Measurements from ENCODE around the gene LRRC40. TPM values are rescaled to one million over a fixed set of nuclear protein-coding genes. Genes with fewer than 3 reads are reported as not detected.

Gene LRRC40
- total RNA-seq, 2 donors from 2014 or later, result 8.1 to 14.5 TPM

DNA sequence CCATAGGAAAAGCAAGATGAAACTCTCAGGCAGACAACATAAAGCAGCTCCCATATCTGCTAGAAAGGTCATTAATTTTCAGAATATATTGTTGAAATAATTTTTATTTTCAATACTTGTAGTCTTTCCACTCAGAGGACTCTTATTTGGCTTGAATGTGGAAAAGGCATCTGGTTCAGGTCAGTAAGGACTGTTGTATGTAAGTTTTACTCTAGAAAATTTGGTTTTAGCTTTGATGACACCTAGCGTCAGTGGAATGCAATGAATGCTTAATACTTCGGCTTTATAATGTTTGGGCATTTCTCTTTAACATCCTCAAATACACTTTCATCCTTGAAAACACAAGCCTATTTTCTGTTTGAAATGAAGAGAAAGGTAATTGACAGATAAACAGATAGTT, 63.3 kb downstream of the LRRC40 start:
- Histone ChIP-seq H3K4me1 (peaks cover 0 to 18% of the 10 kb centered on the region in 2 donors), H3K4me3 (no peak overlapping the region), H3K27me3 (no peaks in the 10 kb centered on the region), H3K36me3 (peaks cover 12% of the 10 kb centered on the region), H3K27ac (no peak overlapping the region), H3K9me3 (no peaks in the 10 kb centered on the region)
- DNase-seq (ENCODE audit: low spot score), result no peak
- TF ChIP-seq, protein P1, sequence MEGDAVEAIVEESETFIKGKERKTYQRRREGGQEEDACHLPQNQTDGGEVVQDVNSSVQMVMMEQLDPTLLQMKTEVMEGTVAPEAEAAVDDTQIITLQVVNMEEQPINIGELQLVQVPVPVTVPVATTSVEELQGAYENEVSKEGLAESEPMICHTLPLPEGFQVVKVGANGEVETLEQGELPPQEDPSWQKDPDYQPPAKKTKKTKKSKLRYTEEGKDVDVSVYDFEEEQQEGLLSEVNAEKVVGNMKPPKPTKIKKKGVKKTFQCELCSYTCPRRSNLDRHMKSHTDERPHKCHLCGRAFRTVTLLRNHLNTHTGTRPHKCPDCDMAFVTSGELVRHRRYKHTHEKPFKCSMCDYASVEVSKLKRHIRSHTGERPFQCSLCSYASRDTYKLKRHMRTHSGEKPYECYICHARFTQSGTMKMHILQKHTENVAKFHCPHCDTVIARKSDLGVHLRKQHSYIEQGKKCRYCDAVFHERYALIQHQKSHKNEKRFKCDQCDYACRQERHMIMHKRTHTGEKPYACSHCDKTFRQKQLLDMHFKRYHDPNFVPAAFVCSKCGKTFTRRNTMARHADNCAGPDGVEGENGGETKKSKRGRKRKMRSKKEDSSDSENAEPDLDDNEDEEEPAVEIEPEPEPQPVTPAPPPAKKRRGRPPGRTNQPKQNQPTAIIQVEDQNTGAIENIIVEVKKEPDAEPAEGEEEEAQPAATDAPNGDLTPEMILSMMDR (IDR thresholded peaks at IDR 0.05), result peak; percentile 20 to 48

DNA sequence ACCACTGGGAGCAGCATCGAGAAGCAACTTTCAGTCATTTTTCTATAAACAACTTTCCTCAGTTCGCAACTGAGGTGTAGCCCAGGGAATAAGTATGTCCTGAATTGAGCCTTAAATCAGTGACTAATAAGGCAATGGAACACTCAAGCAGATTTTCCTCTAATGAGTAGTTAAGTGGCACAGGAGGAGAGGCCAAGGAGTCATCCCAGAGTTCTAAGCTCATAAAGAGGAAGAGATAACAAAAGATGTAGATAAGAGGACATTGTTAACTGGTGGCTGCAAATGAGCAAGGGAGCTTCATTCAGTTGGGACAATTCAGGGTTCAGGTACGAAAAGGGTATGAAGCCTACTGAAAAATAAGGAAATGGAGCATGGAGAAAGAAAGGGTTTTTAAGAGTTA, 64.5 kb downstream of the LRRC40 start:
- H3K27ac ChIP-seq, result no peak overlapping the region
- no peaks in the 10 kb centered on the region for H3K27me3 ChIP-seq
- H3K36me3 ChIP-seq, result peaks cover 9% of the 10 kb centered on the region
- TF ChIP-seq, protein P1 (IDR thresholded peaks at IDR 0.05), result no peak
- DNase-seq (ENCODE audit: low spot score), result no peak
- H3K4me1 ChIP-seq, result peaks cover 0 to 18% of the 10 kb centered on the region in 2 donors
- no peak overlapping the region for H3K4me3 ChIP-seq
- H3K9me3 ChIP-seq, result no peaks in the 10 kb centered on the region

GRCh38 chr1:70140343-70140742, 65.0 kb downstream of the LRRC40 start:
- Histone ChIP-seq H3K9me3 (no peaks in the 10 kb centered on the region), H3K27ac (no peak overlapping the region), H3K4me1 (peaks cover 0 to 18% of the 10 kb centered on the region in 2 donors), H3K36me3 (peaks cover 4% of the 10 kb centered on the region), H3K4me3 (no peak overlapping the region), H3K27me3 (no peaks in the 10 kb centered on the region)
- no peak for DNase-seq (ENCODE audit: low spot score)
- TF ChIP-seq, protein P1 (IDR thresholded peaks at IDR 0.05), result no peak

- DNase-seq (ENCODE audit: low spot score), result no peak
- H3K4me1 ChIP-seq, result no peaks in the 10 kb centered on the region
- no peaks in the 10 kb centered on the region for H3K27me3 ChIP-seq
- H3K9me3 ChIP-seq, result no peaks in the 10 kb centered on the region
- H3K4me3 ChIP-seq, result no peak overlapping the region
- TF ChIP-seq, protein P1 (IDR thresholded peaks at IDR 0.05), result no peak
- H3K27ac ChIP-seq, result peak overlapping the region in 1 of 2 donors; percentile 45
- H3K36me3 ChIP-seq, result no peaks in the 10 kb centered on the region
These were observed 71.2 kb downstream of the LRRC40 start for GRCh38 chr1:70134148-70134547.

DNA sequence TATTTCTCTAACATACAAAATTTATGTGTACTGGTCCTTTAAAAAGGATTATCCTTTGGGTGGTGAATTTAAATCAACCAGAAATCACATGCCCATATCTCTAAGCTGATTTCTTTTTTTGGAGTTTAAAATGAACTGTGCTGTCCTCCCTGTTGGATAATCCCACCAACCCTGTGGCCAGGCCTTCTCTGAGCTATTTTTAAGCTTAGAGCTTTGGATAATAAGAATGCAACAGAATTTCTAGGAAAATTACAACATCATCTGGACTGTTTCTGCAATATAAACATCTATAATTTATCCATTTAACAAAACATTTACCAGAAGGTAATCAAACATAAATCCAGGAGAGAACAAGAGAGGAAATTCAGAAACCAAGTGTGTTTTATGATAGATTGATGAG, 88.3 kb downstream of the LRRC40 start:
- no peak for DNase-seq (ENCODE audit: low spot score)
- TF ChIP-seq, protein P1 (IDR thresholded peaks at IDR 0.05), result no peak
- H3K9me3 ChIP-seq, result no peaks in the 10 kb centered on the region
- H3K27ac ChIP-seq, result no peak overlapping the region
- H3K36me3 ChIP-seq, result no peaks in the 10 kb centered on the region
- no peaks in the 10 kb centered on the region for H3K4me1 ChIP-seq
- no peak overlapping the region for H3K4me3 ChIP-seq
- no peaks in the 10 kb centered on the region for H3K27me3 ChIP-seq

DNA sequence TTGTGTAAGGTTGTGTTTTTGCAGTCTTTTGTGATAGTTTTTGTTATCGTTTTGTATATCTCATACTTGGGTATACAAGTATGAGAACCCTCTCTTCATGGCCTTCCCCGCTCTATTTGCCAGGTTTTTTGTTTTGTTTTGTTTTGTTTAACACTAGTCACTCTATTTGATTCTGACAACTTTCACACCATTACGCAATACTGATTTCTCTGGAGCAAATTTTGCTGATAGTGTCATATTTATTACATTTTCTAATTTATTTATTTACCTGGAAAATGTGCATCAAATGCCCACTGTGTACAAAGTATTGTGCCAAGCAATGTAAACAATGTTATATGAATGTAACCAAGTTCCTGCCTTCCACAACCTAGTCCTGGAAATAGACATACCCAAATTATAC, 90.1 kb downstream of the LRRC40 start:
- TF ChIP-seq, protein P1 (IDR thresholded peaks at IDR 0.05), result no peak
- H3K36me3 ChIP-seq, result no peaks in the 10 kb centered on the region
- no peak overlapping the region for H3K27ac ChIP-seq
- H3K9me3 ChIP-seq, result no peaks in the 10 kb centered on the region
- H3K4me1 ChIP-seq, result no peaks in the 10 kb centered on the region
- no peak overlapping the region for H3K4me3 ChIP-seq
- no peaks in the 10 kb centered on the region for H3K27me3 ChIP-seq
- no peak for DNase-seq (ENCODE audit: low spot score)

Measured in right atrium auricular region (tissue), 2 donors.